HG03469 (cell line): ENCODE data around the gene HSPE1.
"Not testable (repeated sequence)": the region's sequence is repeated elsewhere in the genome, so short reads cannot be mapped to it uniquely, and the experiment has no call there.

Source experiments
- ATAC-seq: cut with Tn5 transposase; IDR thresholded peaks from one replicate; pipeline ENCODE4 v1.9.1; 2021; ENCODE audit warnings: mild to moderate bottlenecking, moderate library complexity, moderate number of reproducible peaks; ENCODE audit not compliant: unreplicated experiment

The HSPE1 gene

GRCh38 chr2:197498235-197498936 lies 1.8 kb upstream of the HSPE1 start:
- ATAC-seq: no peak

- ATAC-seq: no peak
These were observed 1.1 kb upstream of the HSPE1 start for GRCh38 chr2:197498937-197499593.

- peak; percentile 2 for ATAC-seq
These were observed 438 bp downstream of the HSPE1 start for GRCh38 chr2:197500503-197501131.

GRCh38 chr2:197502201-197502600 lies 2.0 kb downstream of the HSPE1 start:
- no peak for ATAC-seq

GRCh38 chr2:197502685-197503084 lies 2.5 kb downstream of the HSPE1 start:
- no peak for ATAC-seq

- ATAC-seq: no peak
These were observed 3.8 kb downstream of the HSPE1 start for GRCh38 chr2:197504000-197504399.

GRCh38 chr2:197504512-197504911 lies 4.3 kb downstream of the HSPE1 start:
- ATAC-seq: no peak

- ATAC-seq: no peak
These were observed 6.5 kb downstream of the HSPE1 start for GRCh38 chr2:197506658-197507057.

- ATAC-seq: no peak
These were observed 13.7 kb downstream of the HSPE1 start for GRCh38 chr2:197513915-197514314.

GRCh38 chr2:197514754-197515153 lies 14.6 kb downstream of the HSPE1 start:
- no peak for ATAC-seq

- ATAC-seq: no peak
These were observed 15.1 kb downstream of the HSPE1 start for GRCh38 chr2:197515315-197515738.

- ATAC-seq: peak; percentile 92
These were observed 15.7 kb downstream of the HSPE1 start, which contains the start of gene MOB4 for GRCh38 chr2:197515739-197516392. TSS of gene MOB4 (plus strand) at chr2:197516066. CDS start at chr2:197516087, 21 bp downstream.

GRCh38 chr2:197516393-197516761 lies 16.2 kb downstream of the HSPE1 start:
- ATAC-seq: no peak

- no peak for ATAC-seq
These were observed 17.0 kb downstream of the HSPE1 start for GRCh38 chr2:197517150-197517549.

- ATAC-seq: no peak
These were observed 38.2 kb downstream of the HSPE1 start for GRCh38 chr2:197538412-197538811.

GRCh38 chr2:197539734-197540133 lies 39.6 kb downstream of the HSPE1 start:
- ATAC-seq: no peak

- ATAC-seq: no peak
These were observed 43.0 kb downstream of the HSPE1 start for GRCh38 chr2:197543206-197543605.

- ATAC-seq: no peak
These were observed 47.2 kb downstream of the HSPE1 start for GRCh38 chr2:197547163-197547900.

GRCh38 chr2:197548582-197548981 lies 48.4 kb downstream of the HSPE1 start:
- ATAC-seq: no peak

GRCh38 chr2:197551260-197551659 lies 51.1 kb downstream of the HSPE1 start:
- not testable (repeated sequence) for ATAC-seq
